ENCODE results near the gene SCAMP5. TPM values are rescaled to one million over a fixed set of nuclear protein-coding genes. Genes with fewer than 3 reads are reported as not detected.
A peak's percentile ranks its signal among the peaks of the same experiment; 100 is the strongest.

Gene SCAMP5
- total and polyA plus RNA-seq, 2 of the 13 experiments (the other 11 are each of a cell fraction or from before 2014, with no cell fraction given) = 34.3 to 49.0 TPM

DNA sequence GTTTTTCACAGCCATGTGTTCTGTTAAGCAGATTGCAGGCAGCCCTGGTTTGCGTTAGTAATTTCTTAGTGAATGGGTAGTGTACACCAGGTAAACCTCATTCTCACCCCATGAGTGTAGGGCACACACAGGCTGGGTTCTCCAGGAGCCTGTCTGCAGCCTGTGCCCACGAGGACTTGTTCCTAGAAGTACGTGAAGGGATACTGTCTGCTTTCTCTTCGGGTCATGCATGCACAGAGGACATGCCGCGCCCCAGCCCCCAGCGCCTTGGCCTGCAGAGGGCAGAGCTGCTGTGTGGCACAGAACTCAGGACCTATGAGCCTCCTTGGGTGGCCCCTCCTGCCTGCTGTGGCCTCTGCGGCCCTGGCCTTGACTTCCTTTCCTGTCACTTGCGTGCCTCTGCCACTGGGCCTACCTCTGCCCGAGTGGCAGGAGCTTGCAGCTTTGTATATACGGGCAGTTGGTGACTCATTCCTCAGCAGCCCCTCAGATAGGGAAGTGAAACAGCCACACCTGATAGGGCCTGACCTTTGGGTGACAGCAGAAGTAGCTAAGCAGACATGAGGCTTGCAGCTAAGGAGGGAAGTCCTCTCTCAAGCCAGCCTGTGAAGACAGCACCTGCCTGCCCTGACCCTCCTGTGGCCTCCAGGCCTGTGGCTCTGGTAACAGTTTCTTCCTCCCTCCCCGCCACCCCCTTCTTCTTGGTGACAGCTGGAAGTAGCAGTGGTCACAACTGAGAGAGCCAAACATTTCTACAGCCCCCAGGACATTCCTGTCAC, 47.6 kb downstream of the SCAMP5 start (continued):
- TF ChIP-seq, protein P1, sequence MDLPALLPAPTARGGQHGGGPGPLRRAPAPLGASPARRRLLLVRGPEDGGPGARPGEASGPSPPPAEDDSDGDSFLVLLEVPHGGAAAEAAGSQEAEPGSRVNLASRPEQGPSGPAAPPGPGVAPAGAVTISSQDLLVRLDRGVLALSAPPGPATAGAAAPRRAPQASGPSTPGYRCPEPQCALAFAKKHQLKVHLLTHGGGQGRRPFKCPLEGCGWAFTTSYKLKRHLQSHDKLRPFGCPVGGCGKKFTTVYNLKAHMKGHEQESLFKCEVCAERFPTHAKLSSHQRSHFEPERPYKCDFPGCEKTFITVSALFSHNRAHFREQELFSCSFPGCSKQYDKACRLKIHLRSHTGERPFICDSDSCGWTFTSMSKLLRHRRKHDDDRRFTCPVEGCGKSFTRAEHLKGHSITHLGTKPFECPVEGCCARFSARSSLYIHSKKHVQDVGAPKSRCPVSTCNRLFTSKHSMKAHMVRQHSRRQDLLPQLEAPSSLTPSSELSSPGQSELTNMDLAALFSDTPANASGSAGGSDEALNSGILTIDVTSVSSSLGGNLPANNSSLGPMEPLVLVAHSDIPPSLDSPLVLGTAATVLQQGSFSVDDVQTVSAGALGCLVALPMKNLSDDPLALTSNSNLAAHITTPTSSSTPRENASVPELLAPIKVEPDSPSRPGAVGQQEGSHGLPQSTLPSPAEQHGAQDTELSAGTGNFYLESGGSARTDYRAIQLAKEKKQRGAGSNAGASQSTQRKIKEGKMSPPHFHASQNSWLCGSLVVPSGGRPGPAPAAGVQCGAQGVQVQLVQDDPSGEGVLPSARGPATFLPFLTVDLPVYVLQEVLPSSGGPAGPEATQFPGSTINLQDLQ (CRISPR knock-in tag; IDR thresholded peaks at IDR 0.05) = no peak
- TF ChIP-seq, protein P2, sequence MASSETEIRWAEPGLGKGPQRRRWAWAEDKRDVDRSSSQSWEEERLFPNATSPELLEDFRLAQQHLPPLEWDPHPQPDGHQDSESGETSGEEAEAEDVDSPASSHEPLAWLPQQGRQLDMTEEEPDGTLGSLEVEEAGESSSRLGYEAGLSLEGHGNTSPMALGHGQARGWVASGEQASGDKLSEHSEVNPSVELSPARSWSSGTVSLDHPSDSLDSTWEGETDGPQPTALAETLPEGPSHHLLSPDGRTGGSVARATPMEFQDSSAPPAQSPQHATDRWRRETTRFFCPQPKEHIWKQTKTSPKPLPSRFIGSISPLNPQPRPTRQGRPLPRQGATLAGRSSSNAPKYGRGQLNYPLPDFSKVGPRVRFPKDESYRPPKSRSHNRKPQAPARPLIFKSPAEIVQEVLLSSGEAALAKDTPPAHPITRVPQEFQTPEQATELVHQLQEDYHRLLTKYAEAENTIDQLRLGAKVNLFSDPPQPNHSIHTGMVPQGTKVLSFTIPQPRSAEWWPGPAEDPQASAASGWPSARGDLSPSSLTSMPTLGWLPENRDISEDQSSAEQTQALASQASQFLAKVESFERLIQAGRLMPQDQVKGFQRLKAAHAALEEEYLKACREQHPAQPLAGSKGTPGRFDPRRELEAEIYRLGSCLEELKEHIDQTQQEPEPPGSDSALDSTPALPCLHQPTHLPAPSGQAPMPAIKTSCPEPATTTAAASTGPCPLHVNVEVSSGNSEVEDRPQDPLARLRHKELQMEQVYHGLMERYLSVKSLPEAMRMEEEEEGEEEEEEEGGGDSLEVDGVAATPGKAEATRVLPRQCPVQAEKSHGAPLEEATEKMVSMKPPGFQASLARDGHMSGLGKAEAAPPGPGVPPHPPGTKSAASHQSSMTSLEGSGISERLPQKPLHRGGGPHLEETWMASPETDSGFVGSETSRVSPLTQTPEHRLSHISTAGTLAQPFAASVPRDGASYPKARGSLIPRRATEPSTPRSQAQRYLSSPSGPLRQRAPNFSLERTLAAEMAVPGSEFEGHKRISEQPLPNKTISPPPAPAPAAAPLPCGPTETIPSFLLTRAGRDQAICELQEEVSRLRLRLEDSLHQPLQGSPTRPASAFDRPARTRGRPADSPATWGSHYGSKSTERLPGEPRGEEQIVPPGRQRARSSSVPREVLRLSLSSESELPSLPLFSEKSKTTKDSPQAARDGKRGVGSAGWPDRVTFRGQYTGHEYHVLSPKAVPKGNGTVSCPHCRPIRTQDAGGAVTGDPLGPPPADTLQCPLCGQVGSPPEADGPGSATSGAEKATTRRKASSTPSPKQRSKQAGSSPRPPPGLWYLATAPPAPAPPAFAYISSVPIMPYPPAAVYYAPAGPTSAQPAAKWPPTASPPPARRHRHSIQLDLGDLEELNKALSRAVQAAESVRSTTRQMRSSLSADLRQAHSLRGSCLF (CRISPR knock-in tag; IDR thresholded peaks at IDR 0.05; ENCODE audit: borderline replicate concordance) = no peak
- TF ChIP-seq DNMT1 (CRISPR knock-in tag; IDR thresholded peaks at IDR 0.05) (peak; percentile 54; the same call in 1 of the 2 replicates), ZNF569 (CRISPR knock-in tag; IDR thresholded peaks at IDR 0.05; ENCODE audit: borderline replicate concordance) (no peak), SALL2 (CRISPR knock-in tag; IDR thresholded peaks at IDR 0.05) (peak; percentile 41; the same call in 1 of the 2 replicates), HNRNPL (IDR thresholded peaks at IDR 0.05; ENCODE audit: low read depth, low read length) (peak; percentile 98), AKAP8 (CRISPR knock-in tag; IDR thresholded peaks at IDR 0.05) (peak; percentile 92), ZNF326 (CRISPR knock-in tag; IDR thresholded peaks at IDR 0.05; ENCODE audit: borderline replicate concordance) (no peak), KAT8 (CRISPR knock-in tag; IDR thresholded peaks at IDR 0.05) (peak; percentile 51; the same call in 1 of the 2 replicates), ZNF234 (CRISPR knock-in tag; conservative IDR thresholded peaks at IDR 0.05) (no peak), SUZ12 (IDR thresholded peaks at IDR 0.05; ENCODE audit: low read depth, low read length) (no peak)
- TF ChIP-seq, protein P3, sequence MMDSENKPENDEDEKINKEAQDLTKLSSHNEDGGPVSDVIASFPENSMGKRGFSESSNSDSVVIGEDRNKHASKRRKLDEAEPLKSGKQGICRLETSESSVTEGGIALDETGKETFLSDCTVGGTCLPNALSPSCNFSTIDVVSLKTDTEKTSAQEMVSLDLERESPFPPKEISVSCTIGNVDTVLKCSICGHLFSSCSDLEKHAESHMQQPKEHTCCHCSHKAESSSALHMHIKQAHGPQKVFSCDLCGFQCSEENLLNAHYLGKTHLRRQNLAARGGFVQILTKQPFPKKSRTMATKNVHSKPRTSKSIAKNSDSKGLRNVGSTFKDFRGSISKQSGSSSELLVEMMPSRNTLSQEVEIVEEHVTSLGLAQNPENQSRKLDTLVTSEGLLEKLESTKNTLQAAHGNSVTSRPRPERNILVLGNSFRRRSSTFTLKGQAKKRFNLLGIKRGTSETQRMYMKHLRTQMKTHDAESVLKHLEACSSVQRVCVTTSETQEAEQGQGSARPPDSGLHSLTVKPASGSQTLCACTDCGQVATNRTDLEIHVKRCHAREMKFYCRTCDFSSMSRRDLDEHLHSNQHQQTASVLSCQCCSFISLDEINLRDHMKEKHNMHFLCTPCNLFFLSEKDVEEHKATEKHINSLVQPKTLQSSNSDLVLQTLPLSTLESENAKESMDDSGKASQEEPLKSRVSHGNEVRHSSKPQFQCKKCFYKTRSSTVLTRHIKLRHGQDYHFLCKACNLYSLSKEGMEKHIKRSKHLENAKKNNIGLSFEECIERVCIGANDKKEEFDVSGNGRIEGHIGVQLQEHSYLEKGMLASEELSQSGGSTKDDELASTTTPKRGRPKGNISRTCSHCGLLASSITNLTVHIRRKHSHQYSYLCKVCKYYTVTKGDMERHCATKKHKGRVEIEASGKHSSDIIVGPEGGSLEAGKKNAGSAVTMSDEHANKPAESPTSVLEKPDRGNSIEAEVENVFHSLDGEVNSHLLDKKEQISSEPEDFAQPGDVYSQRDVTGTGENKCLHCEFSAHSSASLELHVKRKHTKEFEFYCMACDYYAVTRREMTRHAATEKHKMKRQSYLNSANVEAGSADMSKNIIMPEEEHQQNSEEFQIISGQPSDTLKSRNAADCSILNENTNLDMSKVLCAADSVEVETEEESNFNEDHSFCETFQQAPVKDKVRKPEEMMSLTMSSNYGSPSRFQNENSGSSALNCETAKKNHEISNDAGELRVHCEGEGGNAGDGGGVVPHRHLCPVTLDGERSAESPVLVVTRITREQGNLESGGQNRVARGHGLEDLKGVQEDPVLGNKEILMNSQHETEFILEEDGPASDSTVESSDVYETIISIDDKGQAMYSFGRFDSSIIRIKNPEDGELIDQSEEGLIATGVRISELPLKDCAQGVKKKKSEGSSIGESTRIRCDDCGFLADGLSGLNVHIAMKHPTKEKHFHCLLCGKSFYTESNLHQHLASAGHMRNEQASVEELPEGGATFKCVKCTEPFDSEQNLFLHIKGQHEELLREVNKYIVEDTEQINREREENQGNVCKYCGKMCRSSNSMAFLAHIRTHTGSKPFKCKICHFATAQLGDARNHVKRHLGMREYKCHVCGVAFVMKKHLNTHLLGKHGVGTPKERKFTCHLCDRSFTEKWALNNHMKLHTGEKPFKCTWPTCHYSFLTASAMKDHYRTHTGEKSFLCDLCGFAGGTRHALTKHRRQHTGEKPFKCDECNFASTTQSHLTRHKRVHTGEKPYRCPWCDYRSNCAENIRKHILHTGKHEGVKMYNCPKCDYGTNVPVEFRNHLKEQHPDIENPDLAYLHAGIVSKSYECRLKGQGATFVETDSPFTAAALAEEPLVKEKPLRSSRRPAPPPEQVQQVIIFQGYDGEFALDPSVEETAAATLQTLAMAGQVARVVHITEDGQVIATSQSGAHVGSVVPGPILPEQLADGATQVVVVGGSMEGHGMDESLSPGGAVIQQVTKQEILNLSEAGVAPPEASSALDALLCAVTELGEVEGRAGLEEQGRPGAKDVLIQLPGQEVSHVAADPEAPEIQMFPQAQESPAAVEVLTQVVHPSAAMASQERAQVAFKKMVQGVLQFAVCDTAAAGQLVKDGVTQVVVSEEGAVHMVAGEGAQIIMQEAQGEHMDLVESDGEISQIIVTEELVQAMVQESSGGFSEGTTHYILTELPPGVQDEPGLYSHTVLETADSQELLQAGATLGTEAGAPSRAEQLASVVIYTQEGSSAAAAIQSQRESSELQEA (CRISPR knock-in tag; IDR thresholded peaks at IDR 0.05; ENCODE audit: not compliant biosample characterization) = no peak

Data from HepG2 (cell line).